DMS79 (cell line): ENCODE results near the gene DUSP16.
"Not testable (repeated sequence)": the region's sequence is repeated elsewhere in the genome, so short reads cannot be mapped to it uniquely, and the experiment has no call there.

Source experiments
- DNase-seq: peaks from one replicate; lab custom pipeline; 2025; lab: John Stamatoyannopoulos, UW

Gene DUSP16

GRCh38 chr12:12583510-12584178, 21.0 kb upstream of the DUSP16 start:
- DNase-seq, result no peak

GRCh38 chr12:12582895-12583303, 20.2 kb upstream of the DUSP16 start:
- no peak for DNase-seq

DNA sequence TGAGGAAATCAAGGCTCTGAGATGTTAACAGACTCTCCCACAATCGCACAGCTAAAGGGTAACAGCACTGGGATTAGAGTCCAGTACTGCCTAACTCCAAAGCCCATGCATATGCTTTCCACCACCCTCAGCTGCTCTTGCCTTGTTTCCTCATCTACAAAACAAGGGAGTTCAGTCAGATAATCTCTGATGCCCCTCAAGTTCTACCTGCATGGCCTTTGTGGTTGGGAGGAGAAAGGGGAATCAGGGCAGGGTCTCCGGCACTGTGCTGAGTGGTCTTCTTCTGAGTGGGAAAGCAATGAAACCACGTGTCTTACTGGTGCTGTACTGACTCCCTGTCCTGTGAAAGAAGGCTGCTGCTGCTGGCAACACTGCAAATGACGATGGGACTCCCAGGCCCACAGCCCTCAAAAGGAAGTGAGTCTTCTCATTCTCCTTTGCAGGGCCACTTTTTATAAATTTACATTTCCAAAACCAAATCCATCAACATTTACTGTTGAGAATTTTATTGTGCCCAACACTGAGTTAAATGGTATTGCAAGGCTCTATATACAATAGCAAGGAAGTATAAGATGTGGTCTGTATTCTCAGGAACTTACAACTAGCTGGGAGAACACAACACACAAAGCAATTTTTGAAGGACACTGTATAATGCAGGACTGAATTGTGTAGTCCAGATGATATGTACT, 19.7 kb upstream of the DUSP16 start:
- DNase-seq, result no peak

DNA sequence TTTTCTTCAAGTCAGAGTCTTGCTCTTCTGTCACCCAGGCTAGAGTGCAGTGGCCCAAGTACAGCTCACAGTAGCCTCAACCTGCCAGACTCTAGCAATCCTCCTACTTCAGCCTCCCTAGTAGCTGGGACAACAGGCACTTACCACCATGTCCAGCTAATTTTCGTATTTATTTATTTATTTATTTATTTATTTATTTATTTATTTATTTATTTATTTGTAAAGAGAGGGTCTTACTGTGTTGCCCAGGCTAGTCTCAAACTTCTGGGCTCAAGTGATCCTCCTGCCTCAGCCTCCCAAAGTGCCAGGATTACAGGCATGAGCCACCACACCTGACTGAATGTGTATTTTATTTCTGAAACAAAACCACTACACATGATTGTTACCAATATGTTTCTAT, 18.1 kb upstream of the DUSP16 start:
- not testable (repeated sequence) for DNase-seq

DNA sequence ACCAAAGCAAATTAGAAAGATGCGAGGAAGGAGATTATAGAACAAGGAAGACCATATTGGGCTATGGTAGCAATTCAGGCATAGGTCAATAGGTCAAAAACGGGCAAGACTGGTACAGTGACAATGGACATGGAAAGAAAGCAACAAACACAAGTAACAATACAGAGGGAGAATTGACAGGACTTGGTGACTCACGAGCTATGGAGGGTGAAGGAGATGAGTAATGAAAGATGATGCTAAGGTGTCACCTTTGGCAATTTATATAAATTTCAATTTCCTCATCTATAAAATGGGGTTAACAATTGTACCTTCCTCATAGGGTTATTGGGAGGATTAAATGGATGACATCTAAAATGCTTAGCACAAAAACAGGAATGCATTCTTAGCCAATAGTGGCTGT, 15.1 kb upstream of the DUSP16 start:
- no peak for DNase-seq

- DNase-seq, result no peak
Measured at GRCh38 chr12:12572659-12573058, 10.0 kb upstream of the DUSP16 start.

- DNase-seq, result not testable (repeated sequence)
Measured at GRCh38 chr12:12565971-12566370, 3.3 kb upstream of the DUSP16 start.

GRCh38 chr12:12564911-12565310, 2.2 kb upstream of the DUSP16 start:
- no peak for DNase-seq

DNA sequence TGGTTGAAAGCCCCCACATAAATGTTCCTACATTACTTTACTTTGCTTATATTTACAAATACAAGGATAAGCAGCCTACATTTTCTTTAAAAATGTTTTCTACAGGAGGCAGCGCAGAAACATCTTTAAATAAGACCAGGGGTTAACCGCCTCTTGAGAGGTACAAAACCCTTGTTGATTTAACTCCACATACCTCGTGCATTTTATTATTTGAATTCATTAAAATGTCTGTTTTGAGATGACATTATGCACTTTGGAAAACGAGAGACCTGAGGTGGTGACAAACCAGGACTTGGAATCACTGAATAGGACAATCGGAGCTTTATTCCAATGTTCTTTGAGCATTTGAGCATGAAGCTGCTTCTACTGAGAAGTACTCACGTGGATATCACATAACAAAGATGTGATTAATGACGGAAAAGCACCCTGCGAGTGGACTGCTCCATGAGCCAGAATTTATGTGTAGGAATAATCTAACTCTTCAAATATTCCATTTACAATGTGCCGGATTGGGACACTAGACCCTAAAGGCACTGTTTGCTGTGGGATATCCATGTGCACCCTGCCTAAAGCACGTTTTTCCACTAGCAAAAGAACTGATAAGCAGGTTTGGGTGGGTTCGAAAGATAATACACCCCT, 746 bp upstream of the DUSP16 start:
- DNase-seq, result no peak

GRCh38 chr12:12562016-12562483, 613 bp downstream of the DUSP16 start:
- no peak for DNase-seq

- DNase-seq, result no peak
Measured at GRCh38 chr12:12561371-12562015, 1.2 kb downstream of the DUSP16 start.

GRCh38 chr12:12560587-12561370, 1.9 kb downstream of the DUSP16 start:
- DNase-seq, result peak; percentile 64

- no peak for DNase-seq
Measured at GRCh38 chr12:12559719-12560296, 2.9 kb downstream of the DUSP16 start.

DNA sequence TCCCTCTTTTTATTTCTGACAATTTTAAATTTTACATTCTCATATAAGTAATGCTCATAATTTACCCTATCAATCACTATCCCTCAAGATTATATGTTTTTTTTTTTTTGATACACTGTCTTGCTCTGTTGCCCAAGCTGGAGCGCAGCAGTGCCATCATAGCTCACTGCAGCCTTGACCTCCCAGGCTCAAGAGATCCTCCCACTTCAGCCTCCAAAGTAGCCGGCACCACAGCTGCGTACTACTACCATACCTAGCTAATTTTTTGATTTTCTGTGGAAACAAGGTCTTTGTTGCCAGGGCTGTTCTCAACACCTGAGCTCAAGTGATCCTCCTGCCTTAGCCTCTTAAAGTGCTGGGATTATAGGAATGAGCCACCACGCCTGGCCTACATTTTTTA, 4.4 kb downstream of the DUSP16 start:
- no peak for DNase-seq

DNA sequence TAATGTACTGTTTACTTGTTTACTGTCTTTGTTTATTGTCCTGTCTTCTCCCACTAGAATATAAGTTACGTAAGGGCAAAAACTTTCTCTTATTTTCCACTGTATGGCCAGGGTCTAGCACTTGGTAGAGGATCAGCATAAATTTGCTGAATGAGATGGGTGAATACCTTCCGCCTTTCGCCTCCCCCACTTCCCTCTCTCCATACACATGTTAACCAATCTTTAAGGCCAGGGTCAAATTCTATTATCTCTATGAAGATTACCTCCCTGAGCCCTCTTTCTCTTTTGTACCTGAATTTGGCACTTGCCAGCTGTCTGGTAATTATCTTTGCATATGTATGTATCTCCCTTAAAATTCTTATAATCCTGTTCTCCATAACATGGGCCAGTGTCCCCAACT, 4.9 kb downstream of the DUSP16 start:
- no peak for DNase-seq

DNA sequence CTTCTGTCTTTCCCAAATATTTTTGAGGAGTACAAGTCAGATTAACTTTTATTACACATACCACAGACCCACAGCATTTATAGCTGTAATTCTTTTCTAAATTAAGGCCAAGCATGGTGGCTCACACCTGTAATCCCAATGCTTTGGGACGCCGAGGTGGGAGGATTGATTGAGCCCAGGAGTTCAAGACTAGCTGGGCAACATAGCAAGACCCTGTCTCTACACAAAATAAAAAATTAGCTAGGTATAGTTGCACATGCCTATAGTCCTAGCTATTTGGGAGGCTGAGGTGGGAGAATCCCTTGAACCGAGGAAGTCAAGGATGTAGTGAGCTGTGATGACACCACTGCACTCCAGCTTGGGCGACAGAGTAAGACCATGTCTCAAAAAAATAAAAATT, 7.0 kb downstream of the DUSP16 start:
- no peak for DNase-seq

- no peak for DNase-seq
Measured at GRCh38 chr12:12553208-12553785, 9.4 kb downstream of the DUSP16 start.

- no peak for DNase-seq
Measured at GRCh38 chr12:12551115-12551514, 11.5 kb downstream of the DUSP16 start.

DNA sequence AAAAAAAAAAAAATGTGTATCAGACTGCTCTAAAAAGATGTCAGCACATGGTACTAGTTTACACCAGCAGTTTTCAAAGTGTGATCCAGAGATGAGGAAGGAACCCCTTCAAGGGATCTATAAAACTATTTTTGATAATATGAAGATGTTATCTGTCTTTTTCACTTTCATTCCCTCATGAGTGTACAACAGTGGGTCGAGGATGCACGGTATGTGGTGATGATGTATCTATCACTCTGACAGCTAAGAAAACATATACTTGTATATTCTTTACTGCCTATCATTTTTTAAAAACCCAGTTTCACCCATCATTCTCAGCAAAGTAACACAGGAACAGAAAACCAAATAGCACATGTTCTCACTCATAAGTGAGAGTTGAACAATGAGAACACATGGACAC, 12.4 kb downstream of the DUSP16 start:
- DNase-seq, result no peak

DNA sequence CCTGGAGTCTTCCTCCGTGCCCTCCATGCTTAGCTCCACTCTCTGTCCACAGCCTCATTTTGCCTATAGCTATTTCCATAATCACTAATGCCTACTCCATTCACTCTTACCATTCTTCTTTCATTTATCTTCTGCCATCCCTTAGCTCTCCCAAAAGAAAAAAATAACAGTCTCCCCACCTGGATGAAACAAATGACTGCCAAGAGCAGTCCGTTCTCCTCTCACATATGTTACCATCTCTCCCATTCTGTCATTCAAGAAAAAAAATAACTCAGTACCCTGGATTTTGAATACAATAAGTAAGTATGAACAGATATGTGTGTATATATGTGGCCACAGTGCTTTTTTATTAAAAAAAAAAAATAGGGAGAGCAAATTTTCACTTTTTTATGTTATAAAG, 13.2 kb downstream of the DUSP16 start:
- DNase-seq, result no peak

- DNase-seq, result no peak
Measured at GRCh38 chr12:12548713-12549112, 13.9 kb downstream of the DUSP16 start.
